Hepatocyte (in vitro differentiated cells): ENCODE measurements around the gene CARD11.

Experiments used
- EZH2 ChIP-seq: fragments of 200-600 bp; sonication (generic); IDR thresholded peaks from 2 replicates; pipeline ENCODE4 v1.6.1; 2016; ENCODE audit warnings: antibody characterized with exemption, mild to moderate bottlenecking, borderline replicate concordance
- TF ChIP-seq, protein P1 (sequence below): fragments of 200-600 bp; sonication (generic); IDR thresholded peaks from 2 replicates; pipeline ENCODE4 v1.5.1; 2016; ENCODE audit warnings: antibody characterized with exemption, mild to moderate bottlenecking; ENCODE audit not compliant: poor library complexity

DNA sequence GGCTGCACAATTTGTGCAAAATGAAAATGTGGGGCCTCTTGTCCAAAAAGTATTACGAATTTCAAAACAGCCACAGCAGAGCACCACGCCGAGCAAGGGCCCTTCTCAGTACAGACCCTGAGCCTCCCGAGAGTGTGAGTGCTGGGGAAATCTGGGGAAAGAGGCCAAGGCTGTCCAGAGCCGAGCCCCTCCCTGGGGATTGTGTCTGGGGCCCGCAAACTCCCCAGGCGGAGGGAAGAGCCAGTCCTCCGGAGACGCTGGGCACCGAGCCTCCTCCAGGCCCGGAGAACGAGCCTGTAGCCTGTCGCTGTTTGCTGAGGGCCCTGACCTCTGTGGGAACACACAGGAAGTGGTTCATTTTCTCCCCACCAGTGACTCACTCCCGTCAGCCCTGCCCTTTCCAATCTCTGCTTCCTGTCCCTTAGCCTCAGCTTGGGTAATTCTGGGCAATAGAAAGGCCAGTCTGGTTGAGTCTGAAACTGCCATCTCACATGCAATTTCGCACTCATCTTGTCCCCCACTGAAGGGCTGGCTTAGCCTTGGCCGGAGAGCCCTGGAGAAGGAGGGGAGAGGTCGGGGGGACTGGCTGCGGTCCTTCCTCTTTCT is 180.1 kb downstream of the CARD11 start:
- TF ChIP-seq, protein P1, sequence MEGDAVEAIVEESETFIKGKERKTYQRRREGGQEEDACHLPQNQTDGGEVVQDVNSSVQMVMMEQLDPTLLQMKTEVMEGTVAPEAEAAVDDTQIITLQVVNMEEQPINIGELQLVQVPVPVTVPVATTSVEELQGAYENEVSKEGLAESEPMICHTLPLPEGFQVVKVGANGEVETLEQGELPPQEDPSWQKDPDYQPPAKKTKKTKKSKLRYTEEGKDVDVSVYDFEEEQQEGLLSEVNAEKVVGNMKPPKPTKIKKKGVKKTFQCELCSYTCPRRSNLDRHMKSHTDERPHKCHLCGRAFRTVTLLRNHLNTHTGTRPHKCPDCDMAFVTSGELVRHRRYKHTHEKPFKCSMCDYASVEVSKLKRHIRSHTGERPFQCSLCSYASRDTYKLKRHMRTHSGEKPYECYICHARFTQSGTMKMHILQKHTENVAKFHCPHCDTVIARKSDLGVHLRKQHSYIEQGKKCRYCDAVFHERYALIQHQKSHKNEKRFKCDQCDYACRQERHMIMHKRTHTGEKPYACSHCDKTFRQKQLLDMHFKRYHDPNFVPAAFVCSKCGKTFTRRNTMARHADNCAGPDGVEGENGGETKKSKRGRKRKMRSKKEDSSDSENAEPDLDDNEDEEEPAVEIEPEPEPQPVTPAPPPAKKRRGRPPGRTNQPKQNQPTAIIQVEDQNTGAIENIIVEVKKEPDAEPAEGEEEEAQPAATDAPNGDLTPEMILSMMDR: no peak
- no peak for TF ChIP-seq EZH2
